Skeletal muscle tissue (tissue), 4 donors: Measurements from ENCODE around the gene CRIM1. TPM values are rescaled to one million over a fixed set of nuclear protein-coding genes. Genes with fewer than 3 reads are reported as not detected.

Source experiments
- H3K27ac ChIP-seq: one replicate; pipeline ENCODE4 v1.7.0; 2013; ENCODE audit warnings: mild to moderate bottlenecking, low read depth, low read length, inconsistent platforms
- H3K27me3 ChIP-seq, 3 donors: one replicate each; pipeline ENCODE4 v1.7.0; 2013; ENCODE audit warnings: low read length in 3 of 3; ENCODE audit not compliant: control insufficient read depth in 3 of 3, insufficient read depth in 3 of 3
- H3K36me3 ChIP-seq, 3 donors: one replicate each; pipeline ENCODE4 v1.7.0; 2013; ENCODE audit warnings: low read length in 3 of 3; ENCODE audit not compliant: control insufficient read depth in 3 of 3, insufficient read depth in 3 of 3
- H3K4me1 ChIP-seq, 3 donors: one replicate each; pipeline ENCODE4 v1.7.0; 2013; ENCODE audit warnings: low read length in 3 of 3, mild to moderate bottlenecking in 3 of 3; ENCODE audit not compliant: control insufficient read depth in 3 of 3, insufficient read depth in 3 of 3
- H3K4me3 ChIP-seq, 3 donors: one replicate each; pipeline ENCODE4 v1.7.0; 2013; ENCODE audit warnings: low read length in 3 of 3
- H3K9ac ChIP-seq, 3 donors: one replicate each; pipeline ENCODE4 v1.7.0; 2013; ENCODE audit warnings: low read length in 3 of 3, mild to moderate bottlenecking in 3 of 3, moderate library complexity in 2 of 3, low read depth in 1 of 3
- H3K9me3 ChIP-seq, 3 donors: one replicate each; pipeline ENCODE4 v1.7.0; 2013; ENCODE audit warnings: low read length in 3 of 3; ENCODE audit not compliant: control insufficient read depth in 3 of 3
- total RNA-seq: library from RNA; depleted of rRNA; stranded (reverse); fragments of >200 nt; gene quantifications from one replicate; pipeline ENCODE4 v1.2.3, GENCODE V29; 2014
- donor health status: Osteomylitis.

The CRIM1 gene
- total RNA-seq, 1 donor from 2014 or later: 44.9 TPM

GRCh38 chr2:36380624-36381481 is 25.3 kb downstream of the CRIM1 start:
- Histone ChIP-seq H3K4me3 (no peak overlapping the region), H3K27me3 (no peaks in the 10 kb centered on the region), H3K9ac (no peak overlapping the region), H3K9me3 (no peaks in the 10 kb centered on the region), H3K27ac (no peak overlapping the region), H3K4me1 (peaks cover 22 to 61% (median 33%) of the 10 kb centered on the region in 3 donors), H3K36me3 (peaks cover 2 to 17% (median 7%) of the 10 kb centered on the region in 3 donors)

- no peaks in the 10 kb centered on the region for H3K9me3 ChIP-seq
- no peak overlapping the region for H3K27ac ChIP-seq
- no peak overlapping the region for H3K4me3 ChIP-seq
- H3K4me1 ChIP-seq: peaks cover 10 to 57% (median 27%) of the 10 kb centered on the region in 3 donors
- H3K36me3 ChIP-seq: peaks cover 2 to 17% (median 7%) of the 10 kb centered on the region in 3 donors
- no peak overlapping the region for H3K9ac ChIP-seq
- H3K27me3 ChIP-seq: no peaks in the 10 kb centered on the region
Observed at GRCh38 chr2:36381993-36382392, 26.4 kb downstream of the CRIM1 start.

DNA sequence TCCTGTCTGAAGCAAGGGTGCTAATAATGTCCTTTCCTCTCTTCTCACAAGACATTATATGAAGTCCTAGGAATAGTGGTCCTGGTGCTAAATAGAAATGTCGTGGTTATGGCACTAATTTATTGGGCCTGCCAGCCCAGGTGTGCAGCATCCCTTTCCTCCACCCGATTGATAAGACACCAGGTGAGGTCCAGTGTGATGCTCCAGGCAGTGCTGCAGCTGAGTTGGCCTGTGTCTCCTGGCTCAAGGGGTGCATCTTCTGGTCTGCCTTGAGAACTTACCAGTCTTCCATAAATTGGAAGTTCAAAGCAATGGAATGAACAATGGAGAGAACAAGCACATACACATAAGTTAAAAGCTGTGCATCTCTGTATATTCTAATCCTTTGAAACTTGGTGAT is 26.9 kb downstream of the CRIM1 start:
- Histone ChIP-seq H3K9me3 (no peaks in the 10 kb centered on the region), H3K9ac (no peak overlapping the region), H3K27ac (no peak overlapping the region), H3K4me3 (no peak overlapping the region), H3K36me3 (peaks cover 2 to 17% (median 7%) of the 10 kb centered on the region in 3 donors), H3K27me3 (no peaks in the 10 kb centered on the region), H3K4me1 (peaks cover 11 to 55% (median 28%) of the 10 kb centered on the region in 3 donors)

DNA sequence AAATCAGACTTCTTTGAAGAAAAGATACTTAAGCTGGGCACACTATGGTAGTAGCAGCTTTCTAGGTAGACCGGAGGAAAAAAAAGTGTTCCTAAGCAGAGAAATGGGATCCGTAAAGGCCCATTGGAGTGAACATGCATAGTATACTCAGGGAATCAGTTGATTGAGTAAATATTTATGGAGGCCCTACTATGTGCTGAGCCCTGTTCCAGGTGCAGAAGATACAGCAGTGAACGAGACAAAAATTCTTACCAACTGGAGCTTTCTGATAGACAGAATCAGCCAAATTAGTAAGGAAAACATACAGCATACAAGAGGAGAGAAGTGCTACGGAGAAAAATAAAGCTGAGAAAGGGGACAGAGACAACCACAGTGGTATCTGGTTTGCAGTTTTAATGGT is 28.1 kb downstream of the CRIM1 start:
- Histone ChIP-seq H3K27me3 (no peaks in the 10 kb centered on the region), H3K9ac (no peak overlapping the region), H3K4me1 (peaks cover 13 to 52% (median 35%) of the 10 kb centered on the region in 3 donors), H3K4me3 (no peak overlapping the region), H3K9me3 (no peaks in the 10 kb centered on the region), H3K27ac (no peak overlapping the region), H3K36me3 (peaks cover 0 to 17% (median 7%) of the 10 kb centered on the region in 3 donors)

- Histone ChIP-seq H3K4me1 (peaks cover 19 to 58% (median 40%) of the 10 kb centered on the region in 3 donors), H3K36me3 (peaks cover 0 to 13% (median 4%) of the 10 kb centered on the region in 3 donors), H3K27ac (no peak overlapping the region), H3K4me3 (no peak overlapping the region), H3K9me3 (no peaks in the 10 kb centered on the region), H3K9ac (no peak overlapping the region), H3K27me3 (no peaks in the 10 kb centered on the region)
Observed at GRCh38 chr2:36384454-36384853, 28.9 kb downstream of the CRIM1 start.

GRCh38 chr2:36385603-36386002 is 30.0 kb downstream of the CRIM1 start:
- Histone ChIP-seq H3K27me3 (no peaks in the 10 kb centered on the region), H3K4me3 (no peak overlapping the region)

DNA sequence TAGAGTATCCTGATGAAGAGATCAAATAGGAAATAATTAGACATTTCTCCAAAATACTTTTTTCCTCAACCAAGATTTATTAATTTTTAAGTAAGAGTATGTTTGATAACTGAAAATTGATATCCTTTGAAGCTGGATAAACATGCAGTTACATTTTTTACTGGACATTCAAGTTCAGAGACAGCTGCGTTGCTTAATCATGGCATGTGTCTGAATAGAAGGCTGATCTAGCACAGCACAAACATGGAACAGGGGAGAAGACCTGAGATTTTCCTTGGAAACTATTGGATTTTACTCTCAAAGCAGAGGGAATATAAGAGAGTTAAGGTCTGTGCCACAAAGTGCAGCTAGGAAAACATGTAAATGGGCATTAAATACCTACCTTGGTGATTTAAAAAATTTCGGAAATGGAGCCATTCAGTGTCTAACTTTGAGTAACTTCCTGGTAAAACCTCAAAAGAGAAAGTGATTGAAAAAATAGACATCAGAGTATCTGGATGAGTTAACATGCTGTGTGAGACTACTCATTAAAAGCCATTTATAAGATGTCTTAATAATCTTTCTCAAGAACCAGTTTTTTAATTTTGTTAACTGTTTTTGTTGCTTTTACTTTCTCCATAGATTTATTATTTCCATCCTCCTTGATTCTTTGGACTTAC is 31.8 kb downstream of the CRIM1 start:
- H3K9me3 ChIP-seq: no peaks in the 10 kb centered on the region
- H3K4me1 ChIP-seq: peaks cover 14 to 46% (median 31%) of the 10 kb centered on the region in 3 donors
- H3K4me3 ChIP-seq: no peak overlapping the region
- H3K36me3 ChIP-seq: peaks cover 0 to 8% (median 0%) of the 10 kb centered on the region in 3 donors
- H3K9ac ChIP-seq: no peak overlapping the region
- no peaks in the 10 kb centered on the region for H3K27me3 ChIP-seq
- no peak overlapping the region for H3K27ac ChIP-seq

More at GRCh38 chr2:36385603-36386002, 30.0 kb downstream of the CRIM1 start:
- H3K9me3 ChIP-seq: no peaks in the 10 kb centered on the region
- peaks cover 18 to 55% (median 37%) of the 10 kb centered on the region in 3 donors for H3K4me1 ChIP-seq
- peaks cover 0 to 8% (median 0%) of the 10 kb centered on the region in 3 donors for H3K36me3 ChIP-seq
- H3K9ac ChIP-seq: no peak overlapping the region
- no peak overlapping the region for H3K27ac ChIP-seq

GRCh38 chr2:36388472-36388871 is 32.9 kb downstream of the CRIM1 start:
- peaks cover 0 to 8% (median 0%) of the 10 kb centered on the region in 3 donors for H3K36me3 ChIP-seq
- H3K27ac ChIP-seq: no peak overlapping the region
- H3K27me3 ChIP-seq: no peaks in the 10 kb centered on the region
- peaks cover 21 to 49% (median 38%) of the 10 kb centered on the region in 3 donors for H3K4me1 ChIP-seq
- no peak overlapping the region for H3K4me3 ChIP-seq
- no peak overlapping the region for H3K9ac ChIP-seq
- no peaks in the 10 kb centered on the region for H3K9me3 ChIP-seq

DNA sequence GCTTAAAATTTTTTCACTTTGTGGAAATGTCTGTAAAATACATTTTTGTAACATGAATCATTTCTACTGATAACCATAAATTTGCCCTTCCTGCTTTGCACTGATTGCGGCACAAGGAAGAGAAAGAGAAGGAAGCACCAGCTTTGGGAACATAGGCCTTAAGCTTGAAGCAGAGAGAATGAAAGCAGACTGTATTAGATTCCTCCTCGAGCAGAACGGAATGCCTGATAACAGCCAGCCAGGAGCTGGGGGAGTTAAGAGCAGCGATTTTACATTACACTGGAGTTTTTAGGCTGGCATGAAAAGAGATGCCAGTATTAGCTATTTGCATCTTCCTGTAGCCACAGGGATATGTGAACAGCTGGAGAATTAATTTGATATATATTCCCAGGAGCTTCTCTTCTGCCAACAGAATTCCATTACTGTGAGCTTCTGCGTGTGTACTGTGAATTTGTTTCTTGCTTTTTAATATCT is 33.5 kb downstream of the CRIM1 start:
- Histone ChIP-seq H3K27ac (no peak overlapping the region), H3K9me3 (no peaks in the 10 kb centered on the region), H3K36me3 (peaks cover 0 to 5% (median 0%) of the 10 kb centered on the region in 3 donors), H3K27me3 (no peaks in the 10 kb centered on the region), H3K9ac (no peak overlapping the region), H3K4me3 (no peak overlapping the region), H3K4me1 (peaks cover 27 to 48% (median 44%) of the 10 kb centered on the region in 3 donors)

DNA sequence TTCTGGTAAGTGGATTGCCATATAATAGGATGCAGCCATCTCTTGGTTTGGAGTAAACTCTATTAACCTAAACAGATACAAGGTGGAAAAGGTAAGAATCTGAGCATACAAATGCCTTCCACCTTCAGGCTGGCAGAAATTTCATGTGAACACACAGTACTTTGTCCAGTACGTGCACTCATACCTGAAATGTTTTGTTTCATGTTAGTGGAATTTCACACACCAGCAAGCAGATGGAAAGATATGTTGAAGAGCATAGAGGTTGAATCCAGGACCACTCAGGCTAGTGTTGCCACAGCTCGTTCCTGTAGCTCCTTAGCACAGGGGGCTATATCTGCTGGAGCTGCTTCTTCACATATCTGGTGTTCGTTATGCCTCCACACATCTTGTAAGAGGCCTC is 34.0 kb downstream of the CRIM1 start:
- Histone ChIP-seq H3K9me3 (no peaks in the 10 kb centered on the region), H3K9ac (no peak overlapping the region), H3K4me1 (peaks cover 28 to 46% (median 44%) of the 10 kb centered on the region in 3 donors), H3K27ac (no peak overlapping the region), H3K36me3 (peaks cover 0 to 5% (median 0%) of the 10 kb centered on the region in 3 donors), H3K27me3 (no peaks in the 10 kb centered on the region), H3K4me3 (no peak overlapping the region)
